GM19023 (cell line): ENCODE data around the gene KDR.

Source experiments
- ATAC-seq: cut with Tn5 transposase; IDR thresholded peaks from one replicate; pipeline ENCODE4 v1.9.1; 2021; ENCODE audit warnings: mild to moderate bottlenecking, moderate library complexity; ENCODE audit not compliant: unreplicated experiment

The KDR gene

GRCh38 chr4:55080174-55080865, 45.1 kb downstream of the KDR start:
- no peak for ATAC-seq

GRCh38 chr4:55079451-55080173, 45.8 kb downstream of the KDR start:
- no peak for ATAC-seq

GRCh38 chr4:55078987-55079386, 46.4 kb downstream of the KDR start:
- no peak for ATAC-seq

GRCh38 chr4:55077577-55077976, 47.8 kb downstream of the KDR start:
- ATAC-seq = no peak

- no peak for ATAC-seq
Measured at GRCh38 chr4:55075823-55076716, 49.3 kb downstream of the KDR start.

GRCh38 chr4:55075376-55075775, 50.0 kb downstream of the KDR start:
- no peak for ATAC-seq

DNA sequence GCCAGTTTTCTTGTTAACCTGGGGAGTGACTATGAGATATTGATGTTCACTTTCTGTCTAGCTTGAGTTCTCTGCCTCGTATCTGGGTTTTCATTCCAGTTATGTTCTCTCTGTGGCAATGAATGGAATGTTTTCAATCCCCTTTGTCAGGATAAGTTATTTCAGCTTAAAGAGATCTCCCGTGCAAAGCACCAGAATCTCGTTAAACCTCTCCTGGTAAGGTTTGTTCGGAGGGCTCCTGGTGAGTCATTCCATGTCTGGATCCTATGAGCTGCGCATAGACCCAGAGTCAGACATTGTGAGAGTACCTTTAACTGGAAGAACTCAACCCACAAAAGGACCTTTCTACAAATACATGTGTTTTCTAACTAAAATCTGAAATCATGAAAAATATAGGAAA, 51.0 kb downstream of the KDR start:
- ATAC-seq = no peak

DNA sequence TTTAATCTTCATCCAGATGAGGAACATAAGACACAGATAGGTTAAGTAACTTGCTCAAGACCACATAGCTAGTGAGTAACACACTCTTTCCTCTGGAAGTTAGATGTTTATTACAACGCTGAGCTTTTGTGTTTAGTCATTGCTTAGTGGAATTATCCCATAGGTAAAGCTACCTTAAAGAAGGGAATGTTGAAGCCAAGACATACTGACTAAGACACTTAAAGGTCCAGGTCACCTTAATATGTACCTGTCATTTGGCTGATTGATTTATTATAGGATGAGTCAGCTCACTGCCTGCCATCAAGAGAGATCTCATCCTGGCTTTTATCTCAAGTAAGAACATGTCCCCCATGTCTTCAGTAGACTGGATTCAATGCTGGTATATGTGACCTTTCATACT, 53.4 kb downstream of the KDR start:
- no peak for ATAC-seq

GRCh38 chr4:55069248-55069647, 56.1 kb downstream of the KDR start:
- ATAC-seq = no peak

GRCh38 chr4:55068522-55068921, 56.9 kb downstream of the KDR start:
- ATAC-seq = no peak

GRCh38 chr4:55066018-55066417, 59.4 kb downstream of the KDR start:
- no peak for ATAC-seq

GRCh38 chr4:55055529-55055928, 69.9 kb downstream of the KDR start:
- ATAC-seq = no peak

GRCh38 chr4:55051532-55051931, 73.9 kb downstream of the KDR start:
- no peak for ATAC-seq

DNA sequence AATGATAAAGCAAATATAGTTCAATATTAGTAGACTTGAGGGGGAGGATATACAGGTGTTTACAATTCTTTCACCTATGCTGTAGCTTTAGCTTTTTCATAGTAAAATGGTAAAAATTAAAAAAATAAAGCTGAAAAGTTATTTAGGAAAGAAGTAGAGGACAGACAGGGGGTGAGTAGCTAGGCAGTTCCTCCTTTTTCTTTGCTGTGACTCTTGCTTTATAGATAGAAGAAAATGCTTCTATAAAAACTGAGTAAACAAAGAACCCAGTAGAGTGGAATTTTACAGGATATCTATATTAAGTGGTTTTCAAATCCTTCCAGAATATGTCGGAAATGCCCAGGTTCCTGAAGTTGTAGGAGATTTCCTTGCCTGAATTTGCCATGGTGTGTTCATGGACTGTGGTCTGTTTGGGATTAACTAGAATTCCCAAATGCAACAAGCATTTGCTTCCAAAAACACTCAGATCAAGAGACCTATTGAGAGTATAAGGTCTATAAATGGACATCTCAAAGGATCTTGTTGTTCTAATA, 74.9 kb downstream of the KDR start:
- no peak for ATAC-seq

GRCh38 chr4:55038176-55038890, 87.1 kb downstream of the KDR start:
- no peak for ATAC-seq

- ATAC-seq = no peak
Measured at GRCh38 chr4:55037728-55038127, 87.7 kb downstream of the KDR start.

GRCh38 chr4:55036405-55036804, 89.0 kb downstream of the KDR start:
- no peak for ATAC-seq

DNA sequence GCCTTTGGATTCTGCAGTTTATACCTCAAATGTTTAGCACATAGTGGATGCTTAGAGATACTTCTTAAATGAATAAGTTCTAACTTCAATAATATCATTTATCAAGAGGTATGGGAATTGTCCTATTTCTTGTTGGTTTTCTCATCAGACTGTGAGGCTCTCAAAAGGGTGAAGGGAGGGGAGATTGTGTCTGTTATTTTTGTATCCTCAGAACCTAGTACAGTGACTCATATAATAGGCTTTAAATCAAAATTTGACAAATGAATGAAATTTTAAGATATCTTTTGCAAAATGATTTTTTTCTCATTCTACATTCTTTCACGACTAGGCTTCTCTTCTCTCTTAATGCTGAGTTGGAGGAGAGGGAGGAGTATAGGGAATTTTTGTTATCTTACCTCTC, 89.5 kb downstream of the KDR start:
- ATAC-seq = no peak

DNA sequence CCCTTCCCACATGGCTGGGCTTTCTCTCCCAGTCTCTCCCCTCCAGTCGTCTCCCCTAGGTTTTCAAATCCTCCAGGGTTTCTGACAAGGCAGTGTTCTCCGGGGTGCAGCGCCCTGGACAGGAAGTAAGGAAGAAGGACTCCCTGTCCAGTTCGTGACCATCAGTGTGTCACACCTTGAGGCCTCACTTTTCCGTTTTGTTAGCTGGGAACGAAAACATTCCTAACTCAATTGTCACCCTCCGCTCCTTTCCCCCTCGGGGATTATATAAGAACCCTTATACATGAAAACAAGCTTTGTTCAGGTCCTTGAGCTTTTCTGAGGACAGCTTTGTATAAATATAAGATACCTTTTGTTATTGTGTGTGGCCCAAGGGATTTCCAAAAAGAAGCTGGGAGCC, 92.1 kb downstream of the KDR start:
- ATAC-seq = no peak

DNA sequence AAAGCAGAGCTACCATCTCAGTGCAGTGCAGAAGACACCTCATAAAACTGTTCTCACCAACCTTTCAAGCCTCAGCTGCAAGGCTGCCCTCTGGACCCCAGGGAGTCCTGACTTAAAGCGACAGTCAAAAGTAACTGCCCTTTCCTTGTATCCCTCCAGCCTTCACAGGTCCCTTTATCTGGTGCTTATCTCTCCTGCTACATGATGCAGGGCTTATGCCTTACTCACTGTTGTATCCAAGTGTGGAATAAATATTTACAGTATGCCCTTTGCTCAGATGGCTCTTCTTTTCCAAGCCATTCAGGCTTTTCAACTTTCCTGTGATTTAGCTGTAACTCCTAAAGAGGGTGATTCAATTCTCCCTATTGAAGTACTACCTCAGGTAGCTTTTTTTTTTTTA, 92.6 kb downstream of the KDR start:
- no peak for ATAC-seq

DNA sequence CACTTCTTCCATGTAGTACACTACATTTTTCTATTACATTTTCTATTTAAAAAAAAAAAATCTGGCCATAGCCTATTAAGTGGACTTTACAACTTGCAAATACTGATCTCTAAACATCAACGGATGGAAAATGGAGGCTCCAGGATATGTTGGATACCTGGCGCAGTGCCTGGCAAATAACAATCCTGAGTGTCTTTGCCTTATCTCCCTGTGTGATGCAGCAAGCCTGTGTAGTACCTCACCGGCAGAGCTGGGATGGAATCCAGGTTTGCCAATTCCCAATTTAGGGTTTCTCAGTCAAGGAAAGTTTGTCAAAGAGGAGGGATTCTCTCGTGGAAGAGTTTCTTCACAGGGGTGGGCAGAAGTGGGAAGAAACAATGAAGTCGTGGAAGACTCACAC, 93.2 kb downstream of the KDR start:
- ATAC-seq = no peak
